ENCODE results near the gene MFSD2A. TPM values are rescaled to one million over a fixed set of nuclear protein-coding genes. Genes with fewer than 3 reads are reported as not detected.

MFSD2A gene
- total and polyA plus RNA-seq, 10 of the 15 experiments (the other 5 are each of a cell fraction or from before 2014, with no cell fraction given), result 0.84 to 30.1 (median 15.2) TPM

DNA sequence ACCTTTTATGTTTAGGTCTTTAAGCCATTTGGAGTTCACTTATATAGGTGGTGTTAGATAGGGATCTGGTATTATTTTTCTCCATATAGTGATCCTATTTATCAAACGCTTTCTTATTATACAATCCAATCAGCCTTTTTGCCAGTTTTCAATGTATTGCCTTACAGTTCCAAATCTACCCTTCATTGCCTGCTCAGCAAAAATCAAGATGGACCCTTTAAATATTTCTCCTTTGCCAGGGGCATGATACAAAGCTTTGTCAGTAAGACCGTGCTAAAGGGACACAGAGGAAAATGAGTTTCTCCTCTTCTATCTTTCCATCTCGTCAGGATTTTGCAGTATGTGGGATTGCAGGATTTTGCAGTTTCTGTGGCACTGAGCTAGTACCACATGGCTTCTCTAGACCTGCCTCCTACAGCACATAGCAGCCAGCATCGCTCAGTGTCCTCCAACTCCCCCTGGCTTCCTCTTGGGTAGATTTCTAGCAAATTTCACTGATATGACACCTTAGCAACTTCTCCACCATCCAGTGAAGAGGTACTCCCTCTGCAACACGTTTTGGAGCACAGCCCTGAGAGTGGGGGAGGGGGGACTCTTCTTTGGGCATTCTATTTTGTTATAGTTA lies 63.1 kb downstream of the MFSD2A start:
- TF ChIP-seq SMC3 (IDR thresholded peaks at IDR 0.05; ENCODE audit: borderline replicate concordance, low read length) (no peak), KDM1A (IDR thresholded peaks at IDR 0.05; ENCODE audit: borderline replicate concordance) (no peak), ZNF24 (IDR thresholded peaks at IDR 0.05) (no peak), ZZZ3 (IDR thresholded peaks at IDR 0.05; ENCODE audit: control insufficient read depth, insufficient read length, low read depth) (no peak)
- Histone ChIP-seq H3K27me3 (replicated peaks in 1 of 2; ENCODE audit: control insufficient read depth in 2 of 2, insufficient read depth in 2 of 2, low read length in 1 of 2) (no peaks in the 10 kb centered on the region), H3K4me2 (ENCODE audit: control insufficient read depth, insufficient read depth) (no peak overlapping the region), H2AFZ (ENCODE audit: control insufficient read depth, low read depth, low read length) (no peak overlapping the region), H3K27ac (ENCODE audit: control insufficient read depth, insufficient read depth) (no peak overlapping the region), H3K9ac (ENCODE audit: control insufficient read depth, insufficient read depth, low read length) (no peak overlapping the region), H3K36me3 (ENCODE audit: control insufficient read depth in 2 of 2, insufficient read depth in 2 of 2, low read length in 1 of 2) (no peaks in the 10 kb centered on the region), H3K9me3 (replicated peaks; ENCODE audit: control insufficient read depth, insufficient read depth, low read length) (peaks cover under 1% of the 10 kb centered on the region; the same call in 2 of the 3 replicates), H4K20me1 (ENCODE audit: control insufficient read depth, insufficient read depth) (no peaks in the 10 kb centered on the region), H3K4me3 (no peak overlapping the region), H3K79me2 (ENCODE audit: control insufficient read depth, insufficient read depth, low read length) (no peaks in the 10 kb centered on the region), H3K4me1 (ENCODE audit: control insufficient read depth, insufficient read depth, low read length) (peaks cover 8% of the 10 kb centered on the region)
- no peak for DNase-seq (ENCODE audit: low read depth, low spot score)
- ChIA-PET RAD21 (ENCODE audit: unreplicated experiment) (interaction anchor here (1.4 kb wide), 1 partner anchor 14 kb away, joined by 7 read pairs; no protein-coding TSS in a partner anchor), CTCF (interaction anchor here (1.0 to 1.3 kb wide), 3 partner anchors 14 to 116 kb away, joined by 3 to 6 read pairs (median 4); partner anchors contain the start of gene MYCL), SMC1A (ENCODE audit: uncharacterized antibody, unreplicated experiment) (interaction anchor here (1.2 kb wide), 1 partner anchor 12 kb away, joined by 3 read pairs; no protein-coding TSS in a partner anchor), POLR2A (interaction anchor here (0.9 kb wide), 1 partner anchor 17 kb away, joined by 3 read pairs; no protein-coding TSS in a partner anchor)
- ATAC-seq, result peak; percentile 24; the same call in 1 of the 3 replicates
- BruUV-seq (replicated peaks), result no TSS peak
- FAIRE-seq, result no peak
- in situ Hi-C loops (cut with MboI), result no loop called here
- 62% methylated on average over 5 of the region's 5 CpGs for WGBS (ENCODE audit: insufficient coverage, insufficient replicate concordance, low lambda C conversion rate, missing lambda C conversion rate)
- intact Hi-C loops (cut with micrococcal nuclease; ENCODE audit: unreplicated experiment), result no loop called here

Small RNAs within 50 kb of the gene (small RNA-seq; reads per million reads assigned to genes)
- gene RF00019, result not detected

Other genes starting within 250 kb of the MFSD2A start
Only the 7 nearest of the 8 such genes appear.
- 0.79 and 1.1 TPM in 2 replicates for gene OXCT2, start 183.8 kb upstream of the MFSD2A start, total RNA-seq (2014; rRNA removed)
- 0.69 and 1.0 TPM in 2 replicates for gene OXCT2, start 183.8 kb upstream of the MFSD2A start, total RNA-seq (2014; rRNA removed; fragmentation: Illumina TruSeq; extraction: Trizol)
- gene OXCT2, start 183.8 kb upstream of the MFSD2A start, total RNA-seq (2021), result 0.98 and 1.9 TPM in 2 replicates
- gene OXCT2, start 183.8 kb upstream of the MFSD2A start, polyA plus RNA-seq (2011; rRNA removed), result 0.29 and 0.39 TPM in 2 replicates
- 0.13 and 0.57 TPM in 2 replicates for gene OXCT2, start 183.8 kb upstream of the MFSD2A start, polyA plus RNA-seq (2014; fragmentation: Illumina TruSeq; extraction: Trizol)
- gene OXCT2, start 183.8 kb upstream of the MFSD2A start, polyA plus RNA-seq (2014; fragmentation: Nextera tagmentation; extraction: Ambion mirVana), result under 1 TPM; 0.06 to 0.31 TPM
- gene OXCT2, start 183.8 kb upstream of the MFSD2A start, polyA plus RNA-seq (2014; rRNA removed), result 1.7 and 1.8 TPM in 2 replicates
- under 1 TPM; 0.40 to 0.60 TPM for gene OXCT2, start 183.8 kb upstream of the MFSD2A start, polyA plus RNA-seq (2016; fragmentation: Nextera tagmentation; extraction: Ambion mirVana)
- 0.71 and 1.2 TPM in 2 replicates for gene BMP8B, start 166.3 kb upstream of the MFSD2A start, total RNA-seq (2014; rRNA removed)
- 0.37 and 0.49 TPM in 2 replicates for gene BMP8B, start 166.3 kb upstream of the MFSD2A start, total RNA-seq (2014; rRNA removed; fragmentation: Illumina TruSeq; extraction: Trizol)
- gene BMP8B, start 166.3 kb upstream of the MFSD2A start, total RNA-seq (2021), result 1.2 TPM in 2 replicates
- gene BMP8B, start 166.3 kb upstream of the MFSD2A start, polyA plus RNA-seq (2011; rRNA removed), result 0.55 and 0.56 TPM in 2 replicates
- gene BMP8B, start 166.3 kb upstream of the MFSD2A start, polyA plus RNA-seq (2014; fragmentation: Illumina TruSeq; extraction: Trizol), result 1.00 and 1.0 TPM in 2 replicates
- gene BMP8B, start 166.3 kb upstream of the MFSD2A start, polyA plus RNA-seq (2014; fragmentation: Nextera tagmentation; extraction: Ambion mirVana), result under 1 TPM; 0.23 to 0.37 TPM
- gene BMP8B, start 166.3 kb upstream of the MFSD2A start, polyA plus RNA-seq (2014; rRNA removed), result 1.00 and 1.0 TPM in 2 replicates
- gene BMP8B, start 166.3 kb upstream of the MFSD2A start, polyA plus RNA-seq (2016; fragmentation: Nextera tagmentation; extraction: Ambion mirVana), result under 1 TPM; 0.09 to 0.23 TPM
- 29.0 and 33.4 TPM in 2 replicates for gene TRIT1, start 71.6 kb upstream of the MFSD2A start, total RNA-seq (2014; rRNA removed)
- 27.9 and 32.2 TPM in 2 replicates for gene TRIT1, start 71.6 kb upstream of the MFSD2A start, total RNA-seq (2014; rRNA removed; fragmentation: Illumina TruSeq; extraction: Trizol)
- gene TRIT1, start 71.6 kb upstream of the MFSD2A start, total RNA-seq (2021), result 20.5 and 22.8 TPM in 2 replicates
- gene TRIT1, start 71.6 kb upstream of the MFSD2A start, polyA plus RNA-seq (2011; rRNA removed), result 35.8 and 52.4 TPM in 2 replicates
- 27.5 and 34.4 TPM in 2 replicates for gene TRIT1, start 71.6 kb upstream of the MFSD2A start, polyA plus RNA-seq (2014; fragmentation: Illumina TruSeq; extraction: Trizol)
- 10 to 100 TPM; 13.2 to 17.1 TPM for gene TRIT1, start 71.6 kb upstream of the MFSD2A start, polyA plus RNA-seq (2014; fragmentation: Nextera tagmentation; extraction: Ambion mirVana)
- gene TRIT1, start 71.6 kb upstream of the MFSD2A start, polyA plus RNA-seq (2014; rRNA removed), result 24.5 and 26.4 TPM in 2 replicates
- gene TRIT1, start 71.6 kb upstream of the MFSD2A start, polyA plus RNA-seq (2016; fragmentation: Nextera tagmentation; extraction: Ambion mirVana), result 10 to 100 TPM; 24.8 to 25.5 TPM
- gene MYCL, start 53.2 kb upstream of the MFSD2A start, total RNA-seq (2014; rRNA removed), result 0.79 and 0.98 TPM in 2 replicates
- gene MYCL, start 53.2 kb upstream of the MFSD2A start, total RNA-seq (2014; rRNA removed; fragmentation: Illumina TruSeq; extraction: Trizol), result 0.46 and 0.49 TPM in 2 replicates
- 1.4 and 1.7 TPM in 2 replicates for gene MYCL, start 53.2 kb upstream of the MFSD2A start, total RNA-seq (2021)
- 0.22 and 0.37 TPM in 2 replicates for gene MYCL, start 53.2 kb upstream of the MFSD2A start, polyA plus RNA-seq (2011; rRNA removed)
- 0.67 and 0.75 TPM in 2 replicates for gene MYCL, start 53.2 kb upstream of the MFSD2A start, polyA plus RNA-seq (2014; fragmentation: Illumina TruSeq; extraction: Trizol)
- under 1 TPM; 0.11 to 0.26 TPM for gene MYCL, start 53.2 kb upstream of the MFSD2A start, polyA plus RNA-seq (2014; fragmentation: Nextera tagmentation; extraction: Ambion mirVana)
- 0.24 and 0.77 TPM in 2 replicates for gene MYCL, start 53.2 kb upstream of the MFSD2A start, polyA plus RNA-seq (2014; rRNA removed)
- gene MYCL, start 53.2 kb upstream of the MFSD2A start, polyA plus RNA-seq (2016; fragmentation: Nextera tagmentation; extraction: Ambion mirVana), result under 1 TPM in 1 of 2 experiments, not detected in 1; 0.40 TPM
- gene CAP1, start 85.6 kb downstream of the MFSD2A start, total RNA-seq (2014; rRNA removed), result 378 and 394 TPM in 2 replicates
- gene CAP1, start 85.6 kb downstream of the MFSD2A start, total RNA-seq (2014; rRNA removed; fragmentation: Illumina TruSeq; extraction: Trizol), result 405 and 421 TPM in 2 replicates
- 482 and 491 TPM in 2 replicates for gene CAP1, start 85.6 kb downstream of the MFSD2A start, total RNA-seq (2021)
- 360 and 431 TPM in 2 replicates for gene CAP1, start 85.6 kb downstream of the MFSD2A start, polyA plus RNA-seq (2011; rRNA removed)
- gene CAP1, start 85.6 kb downstream of the MFSD2A start, polyA plus RNA-seq (2014; fragmentation: Illumina TruSeq; extraction: Trizol), result 500 and 537 TPM in 2 replicates
- 100 to 1,000 TPM; 413 to 441 TPM for gene CAP1, start 85.6 kb downstream of the MFSD2A start, polyA plus RNA-seq (2014; fragmentation: Nextera tagmentation; extraction: Ambion mirVana)
- 367 and 393 TPM in 2 replicates for gene CAP1, start 85.6 kb downstream of the MFSD2A start, polyA plus RNA-seq (2014; rRNA removed)
- 100 to 1,000 TPM; 475 to 481 TPM for gene CAP1, start 85.6 kb downstream of the MFSD2A start, polyA plus RNA-seq (2016; fragmentation: Nextera tagmentation; extraction: Ambion mirVana)
- 67.6 and 70.2 TPM in 2 replicates for gene PPT1, start 142.1 kb downstream of the MFSD2A start, total RNA-seq (2014; rRNA removed)
- 92.1 and 95.8 TPM in 2 replicates for gene PPT1, start 142.1 kb downstream of the MFSD2A start, total RNA-seq (2014; rRNA removed; fragmentation: Illumina TruSeq; extraction: Trizol)
- gene PPT1, start 142.1 kb downstream of the MFSD2A start, total RNA-seq (2021), result 70.7 and 72.8 TPM in 2 replicates
- 50.4 and 55.0 TPM in 2 replicates for gene PPT1, start 142.1 kb downstream of the MFSD2A start, polyA plus RNA-seq (2011; rRNA removed)
- 142 and 175 TPM in 2 replicates for gene PPT1, start 142.1 kb downstream of the MFSD2A start, polyA plus RNA-seq (2014; fragmentation: Illumina TruSeq; extraction: Trizol)
- gene PPT1, start 142.1 kb downstream of the MFSD2A start, polyA plus RNA-seq (2014; fragmentation: Nextera tagmentation; extraction: Ambion mirVana), result 100 to 1,000 TPM; 111 to 147 TPM
- 58.1 and 68.0 TPM in 2 replicates for gene PPT1, start 142.1 kb downstream of the MFSD2A start, polyA plus RNA-seq (2014; rRNA removed)
- gene PPT1, start 142.1 kb downstream of the MFSD2A start, polyA plus RNA-seq (2016; fragmentation: Nextera tagmentation; extraction: Ambion mirVana), result 100 to 1,000 TPM; 133 to 138 TPM
- 10.3 and 12.1 TPM in 2 replicates for gene RLF, start 206.2 kb downstream of the MFSD2A start, total RNA-seq (2014; rRNA removed)
- 18.2 and 18.7 TPM in 2 replicates for gene RLF, start 206.2 kb downstream of the MFSD2A start, total RNA-seq (2014; rRNA removed; fragmentation: Illumina TruSeq; extraction: Trizol)
- gene RLF, start 206.2 kb downstream of the MFSD2A start, total RNA-seq (2021), result 12.0 and 12.5 TPM in 2 replicates
- 19.8 and 30.8 TPM in 2 replicates for gene RLF, start 206.2 kb downstream of the MFSD2A start, polyA plus RNA-seq (2011; rRNA removed)
- 11.2 and 14.6 TPM in 2 replicates for gene RLF, start 206.2 kb downstream of the MFSD2A start, polyA plus RNA-seq (2014; fragmentation: Illumina TruSeq; extraction: Trizol)
- 1 to 10 TPM; 2.0 to 3.6 TPM for gene RLF, start 206.2 kb downstream of the MFSD2A start, polyA plus RNA-seq (2014; fragmentation: Nextera tagmentation; extraction: Ambion mirVana)
- 5.6 and 7.0 TPM in 2 replicates for gene RLF, start 206.2 kb downstream of the MFSD2A start, polyA plus RNA-seq (2014; rRNA removed)
- gene RLF, start 206.2 kb downstream of the MFSD2A start, polyA plus RNA-seq (2016; fragmentation: Nextera tagmentation; extraction: Ambion mirVana), result 1 to 10 TPM; 6.7 to 7.0 TPM

All from GM12878 (cell line).